Left ventricle myocardium inferior (tissue), 1 donor: ENCODE data around the gene CUX1. TPM values are rescaled to one million over a fixed set of nuclear protein-coding genes. Genes with fewer than 3 reads are reported as not detected.
"Not testable (repeated sequence)": the region's sequence is repeated elsewhere in the genome, so short reads cannot be mapped to it uniquely, and the experiment has no call there.

Experiments
- DNase-seq: peaks from one replicate; pipeline ENCODE4 v3.0.0-alpha.2; 2020
- H3K27ac ChIP-seq: fragments of 200-600 bp; replicated peaks from 2 replicates; pipeline ENCODE4 v1.8.0; 2021
- H3K27me3 ChIP-seq: fragments of 200-600 bp; 2 replicates; pipeline ENCODE4 v1.8.0; 2021; ENCODE audit warnings: low read depth
- H3K36me3 ChIP-seq: fragments of 200-600 bp; 2 replicates; pipeline ENCODE4 v1.8.0; 2021
- H3K4me1 ChIP-seq: fragments of 200-600 bp; 2 replicates; pipeline ENCODE4 v1.8.0; 2021
- H3K4me3 ChIP-seq: fragments of 200-600 bp; 2 replicates; pipeline ENCODE4 v1.8.0; 2021; ENCODE audit warnings: mild to moderate bottlenecking, moderate library complexity
- H3K9me3 ChIP-seq: fragments of 200-600 bp; replicated peaks from 2 replicates; pipeline ENCODE4 v1.8.0; 2021
- intact Hi-C: fragments of 100-400 bp; cut with micrococcal nuclease; formaldehyde crosslinking; loops from one replicate; pipeline ENCODE4 v1.11.0; 2022
- total RNA-seq: library from RNA; stranded (reverse); fragmentation: NEBNext Ultra II Directional; extraction: Animal tissue kit (Norgen Biotek cat#: 25700); gene quantifications from one replicate; pipeline ENCODE4 v1.2.1, GENCODE V29; 2021
- TF ChIP-seq, protein P1 (sequence below): fragments of 200-600 bp; IDR thresholded peaks from 2 replicates; pipeline ENCODE4 v1.8.0; 2021; ENCODE audit warnings: antibody characterized with exemption, mild to moderate bottlenecking, borderline replicate concordance
- donor health status: DM: no; HTN: yes; CAD: no; lungs with severe emphysema.

The CUX1 gene
- total RNA-seq, 1 donor from 2014 or later = 125 TPM

DNA sequence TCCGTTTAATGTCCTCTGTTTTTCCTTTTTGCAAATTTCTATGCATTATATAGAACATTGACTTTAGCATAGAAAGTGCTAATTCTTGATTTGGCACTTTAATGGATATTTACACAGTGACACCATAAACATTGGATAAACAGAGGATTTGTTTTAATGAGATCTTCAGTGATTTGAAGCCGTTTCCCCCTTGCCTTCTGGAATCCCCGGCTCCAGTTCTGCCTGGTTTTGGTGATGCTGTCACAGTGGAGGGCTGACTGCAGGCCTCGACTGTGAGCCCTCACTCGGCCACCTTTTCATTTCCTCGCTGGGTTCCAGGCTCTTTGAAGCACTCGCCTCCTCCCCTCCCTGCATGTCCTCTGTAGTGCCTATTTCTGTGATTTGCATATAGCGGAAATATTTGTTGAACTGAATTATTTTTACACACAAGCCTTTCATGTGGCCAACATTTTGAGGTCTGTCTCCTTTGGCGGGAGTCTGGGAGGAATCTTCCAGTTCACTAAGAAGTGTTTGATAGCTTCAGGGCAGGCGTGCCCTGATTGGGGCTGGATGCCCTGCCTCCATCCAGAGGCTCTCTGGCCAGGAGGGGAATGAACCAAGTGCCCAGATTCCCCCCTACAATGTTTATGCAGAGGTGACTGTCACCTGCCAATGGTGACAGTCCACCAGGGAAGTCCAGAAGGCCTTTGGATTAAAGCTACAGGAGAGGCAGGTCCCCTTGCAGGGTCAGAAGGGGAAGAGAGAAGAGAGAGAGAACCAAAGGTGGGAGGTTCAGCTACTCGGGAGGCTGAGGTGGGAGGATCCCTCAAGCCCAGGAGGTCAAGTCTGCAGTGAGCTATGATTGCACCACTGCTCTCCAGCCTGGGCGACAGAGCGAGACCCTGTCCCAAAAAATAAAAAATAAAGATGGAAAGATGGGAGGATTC, 67.5 kb downstream of the CUX1 start:
- Histone ChIP-seq H3K4me1 (peaks cover 74% of the 10 kb centered on the region), H3K9me3 (no peaks in the 10 kb centered on the region), H3K27ac (peak overlapping the region; percentile 69), H3K4me3 (no peak overlapping the region), H3K27me3 (no peaks in the 10 kb centered on the region), H3K36me3 (no peaks in the 10 kb centered on the region)
- intact Hi-C loops = no loop called here
- DNase-seq = no peak
- TF ChIP-seq, protein P1, sequence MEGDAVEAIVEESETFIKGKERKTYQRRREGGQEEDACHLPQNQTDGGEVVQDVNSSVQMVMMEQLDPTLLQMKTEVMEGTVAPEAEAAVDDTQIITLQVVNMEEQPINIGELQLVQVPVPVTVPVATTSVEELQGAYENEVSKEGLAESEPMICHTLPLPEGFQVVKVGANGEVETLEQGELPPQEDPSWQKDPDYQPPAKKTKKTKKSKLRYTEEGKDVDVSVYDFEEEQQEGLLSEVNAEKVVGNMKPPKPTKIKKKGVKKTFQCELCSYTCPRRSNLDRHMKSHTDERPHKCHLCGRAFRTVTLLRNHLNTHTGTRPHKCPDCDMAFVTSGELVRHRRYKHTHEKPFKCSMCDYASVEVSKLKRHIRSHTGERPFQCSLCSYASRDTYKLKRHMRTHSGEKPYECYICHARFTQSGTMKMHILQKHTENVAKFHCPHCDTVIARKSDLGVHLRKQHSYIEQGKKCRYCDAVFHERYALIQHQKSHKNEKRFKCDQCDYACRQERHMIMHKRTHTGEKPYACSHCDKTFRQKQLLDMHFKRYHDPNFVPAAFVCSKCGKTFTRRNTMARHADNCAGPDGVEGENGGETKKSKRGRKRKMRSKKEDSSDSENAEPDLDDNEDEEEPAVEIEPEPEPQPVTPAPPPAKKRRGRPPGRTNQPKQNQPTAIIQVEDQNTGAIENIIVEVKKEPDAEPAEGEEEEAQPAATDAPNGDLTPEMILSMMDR = no peak

DNA sequence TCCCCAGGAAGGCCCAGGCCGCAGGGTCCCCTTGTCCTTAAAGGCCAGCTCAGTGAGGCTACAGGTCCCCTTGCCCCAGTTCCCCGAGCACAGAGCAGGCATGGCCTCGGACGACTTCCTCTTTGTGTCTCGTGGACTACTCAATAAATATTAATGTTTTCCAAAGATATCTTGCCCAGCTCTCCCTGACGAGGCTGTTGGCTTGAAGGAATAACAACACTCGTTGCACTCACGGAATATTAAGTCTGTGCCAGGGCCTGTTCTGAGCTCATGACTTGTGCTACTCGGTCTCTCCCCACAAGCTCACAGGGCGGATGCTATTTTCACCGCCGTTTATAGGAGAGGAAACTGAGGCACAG, 68.2 kb downstream of the CUX1 start:
- TF ChIP-seq, protein P1 = no peak
- no peaks in the 10 kb centered on the region for H3K36me3 ChIP-seq
- intact Hi-C loops = no loop called here
- no peak for DNase-seq
- H3K9me3 ChIP-seq = no peaks in the 10 kb centered on the region
- H3K4me3 ChIP-seq = no peak overlapping the region
- no peaks in the 10 kb centered on the region for H3K27me3 ChIP-seq
- peak overlapping the region; percentile 69 for H3K27ac ChIP-seq
- peaks cover 74% of the 10 kb centered on the region for H3K4me1 ChIP-seq

DNA sequence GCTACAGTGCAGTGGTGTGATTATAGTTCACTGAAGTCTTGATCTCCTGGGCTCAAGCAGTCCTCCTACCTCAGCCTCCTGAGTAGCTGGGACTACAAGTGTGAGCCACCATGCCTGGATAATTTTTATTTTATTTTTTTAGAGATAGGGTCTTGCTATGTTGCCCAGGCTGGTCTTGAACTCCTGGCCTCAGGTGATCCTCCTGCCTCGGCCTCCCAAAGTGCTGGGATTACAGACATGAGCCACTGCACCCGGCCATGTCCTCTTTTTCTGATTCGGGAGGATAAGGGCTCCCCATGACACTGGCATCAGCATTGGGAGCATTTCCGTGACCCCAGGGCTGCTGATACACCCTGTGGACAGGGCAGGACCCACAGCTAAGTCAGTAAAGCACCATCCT, 69.9 kb downstream of the CUX1 start:
- H3K9me3 ChIP-seq, DNase-seq, H3K36me3 ChIP-seq, H3K4me3 ChIP-seq, H3K27me3 ChIP-seq, intact Hi-C loops, H3K27ac ChIP-seq: not testable (repeated sequence)
- peaks cover 69% of the 10 kb centered on the region for H3K4me1 ChIP-seq

DNA sequence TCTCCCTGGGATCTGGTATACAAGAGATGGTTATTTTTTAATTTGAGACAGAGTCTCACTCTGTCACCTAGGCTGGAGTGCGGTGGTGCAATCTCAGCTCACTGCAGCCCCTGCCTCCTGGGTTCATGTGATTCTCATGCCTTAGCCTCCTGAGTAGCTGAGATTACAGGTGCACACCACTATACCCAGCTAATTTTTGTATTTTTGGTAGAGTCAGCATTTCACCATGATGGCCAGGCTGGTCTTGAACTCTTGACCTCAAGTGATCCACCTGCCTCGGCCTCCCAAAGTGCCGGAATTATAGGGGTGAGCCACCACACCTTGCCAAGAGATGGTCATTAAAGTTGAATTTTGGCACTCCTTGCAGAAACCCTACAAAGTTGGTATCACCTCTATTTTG, 71.1 kb downstream of the CUX1 start:
- H3K36me3 ChIP-seq, H3K9me3 ChIP-seq, DNase-seq, H3K27ac ChIP-seq, intact Hi-C loops, H3K27me3 ChIP-seq, H3K4me3 ChIP-seq: not testable (repeated sequence)
- peaks cover 65% of the 10 kb centered on the region for H3K4me1 ChIP-seq

DNA sequence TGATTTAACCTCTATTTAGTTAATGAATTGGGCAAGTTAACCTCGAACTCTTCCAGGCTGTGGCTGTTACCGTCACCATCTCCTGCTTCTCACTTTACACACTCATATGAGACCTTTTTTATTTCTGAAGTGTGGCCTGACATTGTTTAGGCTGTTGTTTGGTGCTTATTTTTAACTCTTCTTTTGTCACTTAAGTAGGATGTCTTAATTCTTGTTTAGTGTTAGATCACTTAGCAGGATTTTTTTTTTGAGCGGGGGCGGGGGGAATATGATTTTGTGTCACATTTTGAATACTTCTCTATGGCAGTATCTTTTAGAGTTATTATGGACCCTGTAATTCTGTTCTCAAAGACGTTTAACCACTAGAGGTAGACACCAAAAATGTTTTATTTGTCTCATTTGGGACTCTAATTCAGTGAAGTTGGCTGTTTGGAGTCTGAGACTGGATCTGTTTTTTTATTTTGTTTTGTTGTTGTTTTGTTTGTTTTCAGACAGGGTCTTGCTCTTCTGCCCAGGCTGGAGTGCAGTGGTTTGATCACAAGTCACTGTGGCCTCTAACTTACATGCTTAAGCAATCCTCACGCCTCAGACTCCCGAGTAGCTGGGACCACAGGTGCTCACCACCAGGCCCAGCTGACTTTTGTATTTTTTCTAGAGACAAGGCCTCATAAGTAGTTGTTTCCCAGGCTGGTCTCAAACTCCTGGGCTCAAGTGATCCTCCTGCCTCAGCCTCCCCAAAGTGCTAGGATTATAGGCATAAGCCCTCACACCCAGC, 73.5 kb downstream of the CUX1 start:
- intact Hi-C loops = no loop called here
- no peaks in the 10 kb centered on the region for H3K36me3 ChIP-seq
- no peak overlapping the region for H3K4me3 ChIP-seq
- no peaks in the 10 kb centered on the region for H3K27me3 ChIP-seq
- no peaks in the 10 kb centered on the region for H3K9me3 ChIP-seq
- TF ChIP-seq, protein P1 = no peak
- no peak overlapping the region for H3K27ac ChIP-seq
- H3K4me1 ChIP-seq = peaks cover 48% of the 10 kb centered on the region
- DNase-seq = no peak

DNA sequence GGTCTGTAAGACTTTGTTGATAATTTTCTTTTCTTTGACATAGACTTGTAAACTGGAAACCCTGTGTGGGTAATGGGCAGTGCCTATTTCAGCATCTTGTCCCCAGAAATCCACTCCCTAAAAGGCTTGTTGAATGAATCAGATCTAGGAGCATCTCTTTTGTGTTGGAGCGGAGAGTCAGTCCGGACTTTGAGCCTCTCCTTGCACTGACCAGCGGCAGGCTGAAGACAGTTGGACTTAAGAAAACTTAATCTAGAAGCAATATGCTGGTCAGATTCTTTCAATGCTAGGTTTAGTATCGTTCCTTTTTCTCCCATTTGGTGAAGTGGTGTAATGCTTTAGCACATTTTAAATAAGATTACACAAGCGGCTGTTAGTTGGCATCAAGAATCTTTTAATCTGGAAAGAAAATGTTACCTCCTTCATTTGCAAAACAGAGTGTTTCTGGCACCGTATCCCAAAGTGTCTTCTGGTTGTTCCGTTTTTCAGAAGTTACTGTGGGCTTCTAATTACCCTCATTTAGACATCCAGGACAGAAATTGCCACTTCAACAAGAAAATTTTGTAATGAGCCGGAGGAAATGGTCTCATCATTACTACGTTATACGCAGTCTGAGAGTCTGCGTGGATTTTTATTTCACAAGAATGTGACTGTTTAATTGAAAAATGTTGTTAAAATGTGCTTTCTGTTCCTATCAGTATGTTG, 74.7 kb downstream of the CUX1 start:
- Histone ChIP-seq H3K36me3 (no peaks in the 10 kb centered on the region), H3K27me3 (no peaks in the 10 kb centered on the region), H3K9me3 (no peaks in the 10 kb centered on the region), H3K4me3 (no peak overlapping the region), H3K4me1 (peaks cover 48% of the 10 kb centered on the region), H3K27ac (peak overlapping the region; percentile 3)
- intact Hi-C loops = no loop called here
- no peak for DNase-seq
- TF ChIP-seq, protein P1 = no peak
